Measurements from ENCODE around the gene TTC16.

The TTC16 gene

DNA sequence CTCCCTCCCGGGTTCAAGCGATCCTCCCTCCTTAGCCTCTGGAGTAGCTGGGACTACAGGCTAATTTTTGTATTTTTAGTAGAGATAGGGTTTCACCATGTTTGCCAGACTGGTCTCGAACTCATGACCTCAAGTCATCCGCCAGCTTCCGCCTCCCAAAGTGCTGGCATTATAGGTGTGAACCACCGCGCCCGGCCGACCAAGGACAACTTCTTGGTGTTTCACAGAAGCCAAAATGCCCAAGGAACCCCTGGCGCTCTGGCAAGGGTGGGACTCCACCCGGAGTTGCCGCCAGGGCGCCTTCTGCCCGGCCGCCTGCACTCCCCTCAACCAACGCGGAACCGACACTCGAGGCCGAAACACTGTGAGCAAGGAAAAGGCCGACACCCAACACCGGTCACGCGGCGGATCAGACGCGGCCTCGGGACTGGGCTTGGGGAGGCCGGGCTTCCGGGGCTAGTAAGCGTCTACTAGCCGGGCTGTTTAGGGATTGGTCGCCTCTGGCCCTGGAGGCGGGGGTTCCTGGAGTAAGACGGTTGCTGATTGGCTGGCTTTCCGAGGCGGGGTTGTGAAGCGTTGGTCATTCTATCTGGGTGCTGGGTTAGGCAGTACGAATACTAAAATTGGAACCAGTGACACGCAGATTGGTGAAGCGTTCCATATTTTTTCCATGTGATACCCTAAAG is 16.8 kb upstream of the TTC16 start:
- TF ChIP-seq, protein P1, sequence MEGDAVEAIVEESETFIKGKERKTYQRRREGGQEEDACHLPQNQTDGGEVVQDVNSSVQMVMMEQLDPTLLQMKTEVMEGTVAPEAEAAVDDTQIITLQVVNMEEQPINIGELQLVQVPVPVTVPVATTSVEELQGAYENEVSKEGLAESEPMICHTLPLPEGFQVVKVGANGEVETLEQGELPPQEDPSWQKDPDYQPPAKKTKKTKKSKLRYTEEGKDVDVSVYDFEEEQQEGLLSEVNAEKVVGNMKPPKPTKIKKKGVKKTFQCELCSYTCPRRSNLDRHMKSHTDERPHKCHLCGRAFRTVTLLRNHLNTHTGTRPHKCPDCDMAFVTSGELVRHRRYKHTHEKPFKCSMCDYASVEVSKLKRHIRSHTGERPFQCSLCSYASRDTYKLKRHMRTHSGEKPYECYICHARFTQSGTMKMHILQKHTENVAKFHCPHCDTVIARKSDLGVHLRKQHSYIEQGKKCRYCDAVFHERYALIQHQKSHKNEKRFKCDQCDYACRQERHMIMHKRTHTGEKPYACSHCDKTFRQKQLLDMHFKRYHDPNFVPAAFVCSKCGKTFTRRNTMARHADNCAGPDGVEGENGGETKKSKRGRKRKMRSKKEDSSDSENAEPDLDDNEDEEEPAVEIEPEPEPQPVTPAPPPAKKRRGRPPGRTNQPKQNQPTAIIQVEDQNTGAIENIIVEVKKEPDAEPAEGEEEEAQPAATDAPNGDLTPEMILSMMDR (IDR thresholded peaks at IDR 0.05) = no peak

DNA sequence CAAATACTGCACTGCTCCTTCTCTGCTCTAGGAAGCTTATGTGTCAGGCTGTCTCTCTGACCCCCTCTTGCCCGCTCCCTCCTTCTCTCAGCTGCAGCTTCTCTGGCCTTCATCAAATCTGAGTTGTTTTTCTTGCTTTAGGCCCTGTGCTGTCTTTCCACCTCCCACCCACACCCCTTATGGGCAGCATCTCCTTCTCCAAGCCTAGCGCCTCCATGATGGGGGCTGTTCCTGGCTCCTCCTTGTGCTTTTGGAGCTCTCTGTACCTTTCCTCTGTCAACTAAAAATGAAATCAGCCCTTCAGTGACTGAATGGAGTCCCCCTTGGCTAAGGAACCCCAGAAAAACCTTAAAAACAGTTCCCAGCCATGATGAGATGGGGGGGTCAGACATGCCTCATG is 15.7 kb upstream of the TTC16 start:
- TF ChIP-seq, protein P1 (IDR thresholded peaks at IDR 0.05) = no peak

DNA sequence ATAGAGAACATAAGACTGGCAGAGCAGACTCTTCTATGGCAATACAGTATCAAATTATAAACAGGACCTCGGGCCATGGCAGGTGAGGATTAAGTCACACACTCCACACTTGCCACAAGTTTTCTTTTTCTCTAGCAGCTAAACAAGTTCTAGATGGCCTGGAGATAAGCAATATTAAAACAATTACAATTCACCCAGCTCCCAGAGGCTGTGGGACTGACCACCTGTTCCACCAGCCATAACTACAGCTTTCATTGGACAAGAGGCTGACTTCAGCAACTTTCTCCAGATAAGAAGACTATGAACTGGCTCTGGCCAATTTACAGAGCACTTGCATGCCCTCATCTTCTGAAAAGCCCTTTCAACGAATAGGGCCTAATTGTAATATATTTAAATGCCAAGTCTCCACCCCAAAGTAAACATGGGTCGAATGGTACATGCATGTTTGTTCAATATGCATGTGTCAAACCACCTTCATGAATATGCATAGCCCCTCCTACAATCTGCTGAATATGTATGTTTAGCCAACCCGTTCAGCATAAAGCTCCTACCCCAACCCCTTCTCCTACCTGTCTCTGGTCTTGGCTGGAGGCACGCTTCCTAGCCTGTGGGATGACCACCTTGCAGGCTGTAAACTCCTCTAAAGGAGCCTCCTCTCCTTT is 15.2 kb upstream of the TTC16 start:
- TF ChIP-seq, protein P1 (IDR thresholded peaks at IDR 0.05) = no peak

DNA sequence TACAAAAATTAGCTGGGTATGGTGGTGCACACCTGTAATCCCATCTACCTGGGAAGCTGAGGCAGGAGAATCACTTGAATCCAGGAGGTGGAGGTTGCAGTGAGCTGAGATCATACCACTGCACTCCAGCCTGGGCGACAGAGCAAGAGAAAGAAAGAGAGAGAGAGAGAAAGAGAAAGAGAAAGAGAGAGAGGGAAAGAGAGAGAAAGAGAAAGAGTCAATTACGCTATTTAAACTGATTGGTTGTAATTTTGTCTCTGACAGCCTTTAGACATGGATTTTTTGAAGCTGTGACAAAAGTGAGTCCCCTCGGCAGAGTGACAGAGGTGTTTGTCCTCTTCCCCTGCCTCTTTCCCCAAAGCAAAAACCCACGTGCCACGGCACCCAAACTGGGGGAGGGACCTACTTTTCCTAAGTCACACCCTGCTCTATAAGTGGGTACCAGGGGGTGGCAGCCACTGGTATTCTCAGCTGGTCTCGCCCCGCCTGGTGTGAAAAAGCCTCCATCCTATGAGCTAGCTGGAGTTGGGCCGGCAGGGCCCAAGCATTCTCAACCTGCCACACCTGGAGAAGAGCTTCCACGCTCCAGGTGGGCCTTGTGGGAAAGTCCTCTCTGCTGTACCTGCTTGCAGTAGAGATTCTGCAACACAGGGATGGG is 12.5 kb upstream of the TTC16 start:
- TF ChIP-seq, protein P1 (IDR thresholded peaks at IDR 0.05) = no peak

DNA sequence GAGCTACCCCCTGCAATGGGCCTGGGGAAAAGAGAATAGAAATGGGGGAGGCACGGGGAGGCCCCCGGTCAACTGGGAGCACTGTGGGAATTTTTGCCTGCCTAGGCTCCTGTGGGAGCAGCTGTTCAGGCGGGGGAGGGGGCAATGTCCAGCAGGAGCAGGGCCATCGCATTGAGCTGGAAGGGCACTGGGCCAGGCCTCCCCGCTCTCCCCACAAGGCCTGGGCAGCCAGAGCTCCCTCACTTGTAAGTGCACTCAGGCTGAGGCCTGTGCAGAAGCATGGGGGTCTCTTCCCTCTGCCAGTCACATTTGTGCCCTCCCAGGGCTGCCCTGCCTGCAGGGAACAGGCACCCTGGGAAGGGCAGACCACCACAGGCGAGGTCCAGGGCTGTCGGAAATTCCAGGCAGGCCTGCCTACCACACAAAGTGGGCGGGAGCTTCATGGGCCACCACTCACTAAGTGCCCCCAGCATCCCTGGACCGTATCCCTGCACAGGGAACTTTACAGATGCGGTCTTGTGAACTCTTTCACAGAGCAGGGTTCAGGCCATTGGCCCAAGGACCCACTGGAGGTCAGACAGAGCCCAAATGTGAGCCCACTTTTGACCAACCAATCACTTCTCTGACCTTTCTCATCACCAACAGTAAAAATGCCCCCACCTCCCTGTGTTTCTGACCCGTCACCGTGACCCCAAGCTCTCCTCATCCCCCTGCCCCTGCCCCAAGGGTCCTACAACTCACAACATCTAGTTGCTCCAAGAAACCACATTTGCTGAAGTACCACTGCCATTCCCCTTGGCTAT is 10.1 kb upstream of the TTC16 start:
- TF ChIP-seq, protein P1 (IDR thresholded peaks at IDR 0.05) = no peak

DNA sequence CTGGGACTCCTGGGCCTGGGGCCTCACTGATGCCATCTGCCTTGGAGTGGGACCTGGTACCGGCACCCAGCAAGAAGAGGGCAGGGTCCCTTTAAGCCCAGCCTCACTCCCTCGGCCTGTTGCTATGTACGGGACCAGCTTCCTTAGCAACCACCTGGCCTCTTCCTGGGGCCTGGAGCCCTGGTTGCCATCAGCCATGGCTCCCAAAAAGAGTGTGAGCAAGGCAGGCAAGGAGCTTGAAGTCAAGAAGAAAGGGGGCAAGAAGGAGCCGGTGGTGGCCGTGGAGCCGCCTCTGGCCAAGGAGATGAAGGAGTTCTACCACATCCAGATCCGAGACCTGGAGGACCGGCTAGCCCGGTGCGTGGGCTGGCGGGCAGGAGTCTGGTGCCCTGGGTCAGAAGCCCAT is 9.0 kb upstream of the TTC16 start, which contains the start of gene CFAP157:
TSS of gene CFAP157 (plus strand) at position 153 of the 406 bp plus-strand sequence. CDS start at position 197, 44 bp downstream.
- TF ChIP-seq, protein P1 (IDR thresholded peaks at IDR 0.05) = no peak

DNA sequence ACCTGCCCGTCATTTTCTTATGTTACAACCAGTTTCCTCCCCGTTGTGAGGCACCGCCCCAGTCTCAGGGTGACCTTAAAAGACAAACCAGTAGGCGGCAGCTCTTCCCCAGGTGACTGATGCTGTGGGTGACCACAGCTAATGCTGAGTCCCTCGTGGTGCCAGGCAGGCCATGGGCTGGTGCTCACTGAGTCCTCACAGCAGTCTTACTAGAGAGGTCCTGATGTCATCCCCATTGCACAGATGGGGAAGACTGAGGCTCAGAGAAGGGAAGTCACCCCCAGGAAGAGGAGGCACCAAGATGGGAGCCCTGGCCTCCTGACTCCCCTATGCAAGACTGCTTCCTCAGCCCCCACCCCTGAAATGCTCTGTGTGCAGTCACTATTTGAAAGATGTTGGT is 8.1 kb upstream of the TTC16 start:
- TF ChIP-seq, protein P1 (IDR thresholded peaks at IDR 0.05) = no peak
